HG03045 (cell line): ENCODE data around the gene LMF1.

Experiments
- ATAC-seq: cut with Tn5 transposase; IDR thresholded peaks from one replicate; pipeline ENCODE4 v1.9.1; 2021; ENCODE audit warnings: mild to moderate bottlenecking, moderate library complexity; ENCODE audit not compliant: unreplicated experiment

Gene LMF1

DNA sequence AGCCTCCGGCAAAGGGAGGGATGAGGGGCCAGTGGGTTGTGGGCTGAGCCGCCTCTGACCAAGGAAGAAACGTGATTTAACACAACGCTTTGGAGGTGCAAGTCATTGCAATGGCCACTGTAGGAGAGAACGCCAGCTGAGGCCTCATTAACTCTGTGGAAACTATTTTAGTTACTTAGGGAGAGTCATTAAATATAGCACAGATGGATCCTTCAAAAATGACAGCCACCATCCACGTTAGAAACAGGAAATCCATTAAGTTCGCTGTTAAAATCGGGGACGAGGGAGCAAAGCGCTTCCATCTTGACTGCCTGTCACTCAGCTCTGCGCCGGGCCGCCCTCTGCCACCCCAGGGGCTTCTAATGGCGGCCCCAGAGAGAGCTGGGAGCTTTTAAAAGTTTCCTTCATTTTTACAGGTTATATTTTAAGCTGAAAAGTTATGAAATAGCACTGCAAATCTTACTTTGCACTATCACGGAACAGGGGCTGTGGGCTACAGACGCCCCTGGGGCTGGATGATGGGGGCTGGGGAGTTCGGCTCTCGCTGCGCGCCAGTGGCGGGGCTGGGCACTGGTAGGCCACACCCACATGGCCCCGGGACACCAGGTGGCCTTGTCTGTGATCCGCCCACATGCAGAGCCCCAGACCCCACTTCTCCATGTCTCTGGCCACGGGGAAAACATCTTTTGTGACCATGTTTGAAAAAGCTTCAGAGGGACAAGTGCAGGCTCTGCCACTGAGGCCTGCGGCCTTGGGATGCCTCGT lies 54.6 kb downstream of the LMF1 start:
- ATAC-seq, result no peak

DNA sequence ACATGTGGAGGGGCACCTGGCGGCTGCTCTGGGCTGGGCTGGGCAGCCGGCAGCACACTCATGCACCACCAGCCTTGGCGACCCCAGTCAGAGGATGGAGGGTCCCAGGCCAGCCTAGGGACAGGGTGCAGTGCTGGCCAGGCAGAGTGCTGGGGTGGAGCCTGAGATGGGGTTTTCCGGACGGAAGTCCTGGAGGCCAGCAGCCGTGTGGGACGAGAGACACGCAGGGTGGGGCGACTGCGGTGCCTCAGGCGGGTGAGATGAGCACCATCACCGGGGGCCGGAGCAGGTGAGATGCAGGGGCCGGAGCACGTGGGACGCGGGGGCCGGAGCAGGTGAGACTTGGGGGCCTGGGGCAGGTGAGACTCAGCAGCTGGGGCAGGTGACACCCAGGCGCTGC lies 55.2 kb downstream of the LMF1 start:
- ATAC-seq, result no peak

DNA sequence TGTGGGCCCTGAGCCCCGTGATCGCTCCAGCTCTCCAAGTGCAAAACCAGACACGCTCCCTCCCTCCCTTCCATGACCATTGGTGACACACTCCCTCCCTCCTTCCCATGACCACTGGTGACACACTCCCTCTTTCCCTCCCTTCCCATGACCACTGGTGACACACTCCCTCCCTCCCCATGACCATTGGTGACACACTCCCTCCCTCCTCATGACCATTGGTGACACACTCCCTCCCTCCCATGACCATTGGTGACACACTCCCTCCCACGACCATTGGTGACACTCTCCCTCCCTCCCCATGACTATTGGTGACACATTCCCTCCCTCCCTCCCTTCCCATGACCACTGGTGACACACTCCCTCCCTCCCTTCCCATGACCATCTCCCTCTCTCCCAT lies 56.3 kb downstream of the LMF1 start:
- no peak for ATAC-seq

DNA sequence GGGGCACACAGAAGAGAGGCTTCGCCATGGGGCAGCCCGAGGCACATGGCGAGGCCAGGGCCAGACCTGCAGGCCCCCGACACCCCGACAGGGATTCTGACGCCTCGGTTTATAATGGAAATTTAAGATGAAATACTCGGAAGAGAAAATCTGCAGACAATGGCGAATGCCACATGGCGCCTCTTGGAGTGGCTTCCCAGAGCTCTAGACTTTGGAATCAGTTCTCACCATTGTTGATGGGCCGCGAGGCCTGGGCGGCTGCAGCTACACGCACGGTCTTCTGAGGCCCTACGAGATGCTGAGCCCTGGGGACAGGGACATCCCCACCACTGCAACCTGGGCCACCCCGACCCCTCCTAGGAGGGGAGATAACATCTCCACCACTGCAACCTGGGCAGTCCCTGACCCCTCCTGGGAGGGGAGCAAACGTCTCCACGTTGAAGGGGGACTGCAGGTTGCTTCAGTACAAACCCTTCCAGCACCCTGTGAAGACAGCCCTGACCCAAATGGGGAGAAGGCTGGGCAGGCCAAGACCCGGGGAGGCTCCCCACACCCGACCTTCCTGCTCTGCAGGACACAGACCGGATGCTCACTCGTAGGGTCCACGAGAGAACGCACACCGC lies 56.9 kb downstream of the LMF1 start:
- no peak for ATAC-seq

DNA sequence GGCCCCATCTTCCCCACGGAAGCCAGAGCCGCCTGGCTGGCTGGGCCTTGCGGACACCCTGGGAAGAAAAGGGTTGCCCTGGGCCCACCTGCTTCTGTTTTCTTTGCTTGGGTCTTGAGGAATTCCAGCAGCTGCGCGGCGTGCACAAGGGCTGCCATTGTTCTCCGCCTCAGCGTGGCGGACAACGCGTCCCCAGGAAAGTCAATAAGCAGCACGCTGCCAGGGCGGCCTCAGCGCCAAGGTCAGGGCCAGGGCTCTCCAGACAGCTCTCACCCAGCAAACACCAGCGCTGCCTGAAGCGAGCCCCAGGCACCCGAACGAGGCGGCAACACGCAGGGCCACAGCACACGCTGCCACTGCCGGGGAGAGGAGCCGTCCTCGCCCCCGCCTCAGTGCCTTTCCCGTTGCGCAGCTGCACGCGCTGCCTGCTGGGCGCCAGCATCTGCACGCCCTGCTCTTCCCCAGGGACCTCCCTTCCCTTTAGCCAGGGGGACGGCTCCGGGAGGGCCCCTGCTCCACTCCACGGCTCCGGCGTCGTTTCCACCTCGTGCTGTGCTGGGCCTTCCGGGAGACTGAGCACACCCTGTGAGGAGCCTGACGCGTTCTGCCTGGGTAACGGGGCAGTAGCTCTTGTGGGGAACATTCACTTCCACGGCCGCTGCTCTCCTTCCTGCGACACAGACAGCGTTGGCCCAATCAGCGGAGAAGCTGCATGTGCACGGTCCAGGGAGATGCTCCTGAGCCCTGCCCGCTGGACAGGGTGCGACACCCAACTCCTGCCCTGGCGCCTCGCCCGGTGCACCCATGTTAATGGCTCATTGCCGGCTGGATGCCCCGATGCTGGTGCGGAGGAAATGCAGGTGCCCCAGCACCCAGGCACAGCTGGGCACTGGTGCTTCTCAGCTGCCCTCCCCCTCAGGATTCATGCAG lies 57.8 kb downstream of the LMF1 start:
- ATAC-seq, result no peak

DNA sequence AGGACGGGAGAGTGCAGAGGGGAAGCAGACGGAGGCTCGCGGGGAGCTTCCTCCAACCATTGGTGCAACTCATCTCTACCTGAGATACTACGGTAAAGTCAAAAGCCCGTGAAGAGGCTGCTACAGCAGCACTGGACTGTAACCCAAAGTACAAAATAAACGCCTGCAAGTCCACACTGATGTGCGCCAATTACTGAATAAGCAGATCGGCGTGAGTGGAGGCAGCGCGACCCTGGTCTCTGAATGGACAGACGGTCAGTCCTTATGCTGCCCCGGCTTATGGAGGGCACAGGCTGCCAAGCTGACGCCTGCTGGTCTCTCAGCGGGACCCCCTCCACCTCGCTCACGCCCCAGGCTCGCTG lies 58.5 kb downstream of the LMF1 start:
- ATAC-seq, result no peak

DNA sequence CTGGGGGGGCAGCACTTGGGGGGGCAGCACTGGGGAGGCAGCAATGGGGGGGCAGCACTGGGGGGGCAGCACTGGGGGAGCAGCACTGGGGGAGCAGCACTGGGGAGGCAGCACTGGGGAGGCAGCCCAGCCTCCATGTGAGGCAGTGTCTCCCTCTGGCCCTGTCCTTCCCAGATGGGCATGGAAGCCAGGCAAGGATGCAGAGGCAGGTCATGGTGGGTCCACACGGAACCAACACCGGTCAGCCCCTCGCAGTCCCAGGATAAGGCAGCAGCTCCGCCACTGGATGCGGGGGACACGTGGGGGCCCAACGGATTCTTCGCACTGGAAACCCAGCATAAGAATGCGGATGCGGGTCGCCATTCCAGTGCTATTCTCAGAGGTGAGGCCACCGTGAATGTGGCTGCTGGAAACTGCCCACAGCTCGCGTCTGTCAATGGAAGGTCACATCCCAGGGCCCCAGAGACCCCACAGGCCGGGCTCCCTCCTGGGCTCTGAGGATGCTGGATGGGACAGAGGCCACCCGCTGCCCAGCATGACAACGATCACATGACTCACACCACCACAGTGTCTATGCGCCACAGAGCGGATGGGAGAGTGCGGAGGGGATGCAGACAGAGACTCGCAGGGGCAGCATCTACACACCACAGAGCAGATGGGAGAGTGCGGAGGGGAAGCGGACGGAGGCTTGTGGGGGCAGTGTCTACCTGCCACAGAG lies 59.0 kb downstream of the LMF1 start:
- no peak for ATAC-seq

DNA sequence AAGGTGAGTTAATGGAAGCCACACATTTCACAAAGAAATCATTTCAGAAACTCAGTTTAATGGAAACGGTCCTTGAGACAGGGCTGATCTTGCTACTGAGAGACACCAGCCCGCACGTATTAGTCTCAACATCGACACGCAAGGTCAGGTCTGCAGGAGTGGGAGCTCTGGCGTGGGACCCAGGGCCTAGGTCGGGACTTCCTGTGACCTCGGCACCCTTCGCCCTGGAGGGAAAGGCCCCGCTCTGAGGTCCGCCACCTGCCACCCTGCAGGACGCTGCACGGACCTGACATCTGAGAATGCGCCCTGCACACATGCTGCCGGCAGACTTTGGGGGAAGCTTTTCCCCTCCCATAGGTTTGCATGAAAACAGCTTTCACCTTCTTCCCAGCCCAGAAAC lies 59.7 kb downstream of the LMF1 start:
- ATAC-seq, result no peak

DNA sequence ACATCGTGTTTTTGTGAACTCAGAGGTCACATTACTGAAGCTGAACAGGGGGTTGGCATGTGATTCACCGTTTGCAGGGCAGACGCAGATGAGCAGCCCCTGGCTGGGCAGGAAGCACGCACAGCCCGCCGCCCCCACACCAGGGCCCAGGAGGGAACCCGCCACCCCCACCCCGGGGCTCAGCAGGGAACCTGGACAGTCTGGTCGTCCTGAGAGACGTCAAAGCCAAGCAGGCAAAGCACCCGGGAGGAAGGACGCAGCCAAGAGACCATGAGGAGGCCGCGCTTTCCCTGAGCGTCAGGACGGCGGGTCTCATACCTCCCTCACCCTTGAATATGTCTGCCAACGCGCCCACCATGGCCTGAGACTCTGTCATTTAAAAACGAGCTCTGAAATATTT lies 60.6 kb downstream of the LMF1 start:
- ATAC-seq, result no peak

DNA sequence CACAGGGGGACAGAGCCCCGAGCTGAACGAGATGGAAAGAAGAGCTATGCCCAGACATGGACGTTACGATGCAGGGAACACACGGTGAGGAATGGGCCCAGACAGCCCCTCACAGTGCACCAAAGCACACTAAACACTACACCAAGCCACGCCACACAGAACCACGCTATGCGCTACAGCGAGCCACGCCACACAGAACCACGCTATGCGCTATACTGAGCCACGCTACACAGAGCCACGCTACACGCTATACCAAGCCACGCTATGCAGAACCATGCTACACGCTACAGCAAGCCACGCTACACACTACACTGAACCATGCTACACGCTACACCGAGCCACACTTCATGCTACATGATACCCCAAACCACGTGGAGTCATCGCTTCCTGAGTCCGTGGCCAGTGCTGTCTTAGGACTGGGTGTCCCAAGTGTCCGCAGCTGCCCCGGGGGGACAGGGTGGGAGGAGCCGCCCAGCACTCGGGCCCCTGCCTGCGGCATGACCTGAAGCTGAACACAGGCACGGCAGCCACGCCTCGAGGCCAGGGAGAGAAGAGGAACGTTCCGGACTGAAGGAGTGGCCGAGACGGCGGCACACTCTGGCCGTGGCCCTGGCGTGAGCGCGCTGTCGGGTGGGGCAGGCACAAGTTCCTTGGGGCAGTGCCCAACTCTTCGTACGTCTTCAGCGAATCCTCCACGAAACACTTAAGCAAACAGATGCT lies 61.3 kb downstream of the LMF1 start:
- ATAC-seq, result no peak

DNA sequence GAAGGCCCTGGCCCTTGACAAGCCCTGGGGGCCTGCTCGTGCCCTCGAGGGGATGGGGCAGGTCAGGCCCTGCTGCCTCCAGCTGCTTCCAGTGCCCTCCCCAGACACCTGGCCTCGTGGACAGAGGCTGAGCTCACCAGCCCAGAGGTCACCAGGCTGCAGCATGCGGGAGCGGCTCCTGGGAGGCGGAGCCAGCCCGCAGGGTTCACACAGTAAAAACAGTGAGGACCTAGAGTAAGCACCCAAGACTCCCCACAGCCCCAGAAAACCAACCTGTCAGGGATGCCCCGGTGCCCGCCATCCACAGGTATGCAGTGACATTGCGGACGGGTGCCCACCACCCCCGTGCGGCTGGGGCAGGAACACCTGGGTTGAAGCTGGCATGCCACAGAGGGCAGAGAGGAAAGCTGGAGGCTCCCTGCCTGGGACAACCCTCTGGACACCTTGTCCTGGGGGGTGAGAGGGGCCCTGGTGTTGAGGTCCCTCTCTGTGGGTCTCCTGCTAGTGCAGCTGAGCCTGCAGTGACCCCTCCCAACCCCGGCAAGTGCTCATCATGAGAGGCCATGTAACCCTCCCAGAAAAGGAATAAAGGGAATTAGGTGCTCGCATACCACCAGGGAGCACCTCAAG lies 62.1 kb downstream of the LMF1 start:
- no peak for ATAC-seq

DNA sequence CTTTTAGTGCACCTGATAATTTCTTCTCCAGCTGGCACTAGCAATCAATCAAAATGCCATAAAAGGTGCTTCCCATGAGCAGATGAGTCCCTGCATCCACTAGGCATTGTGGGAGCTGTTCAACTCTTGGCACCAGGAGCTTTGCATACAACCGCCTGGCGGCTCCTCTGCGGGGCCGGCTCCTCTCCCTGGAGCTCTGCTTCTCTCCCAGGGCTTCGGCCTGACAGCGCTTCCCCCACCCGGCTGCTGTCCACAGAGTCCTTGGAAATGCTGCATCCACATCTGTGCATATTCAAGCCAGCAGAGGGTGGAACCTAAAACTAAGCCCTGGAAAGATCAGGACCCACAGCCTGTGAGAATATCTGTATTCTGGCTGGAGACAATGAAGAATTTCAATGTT lies 62.9 kb downstream of the LMF1 start:
- ATAC-seq, result no peak

DNA sequence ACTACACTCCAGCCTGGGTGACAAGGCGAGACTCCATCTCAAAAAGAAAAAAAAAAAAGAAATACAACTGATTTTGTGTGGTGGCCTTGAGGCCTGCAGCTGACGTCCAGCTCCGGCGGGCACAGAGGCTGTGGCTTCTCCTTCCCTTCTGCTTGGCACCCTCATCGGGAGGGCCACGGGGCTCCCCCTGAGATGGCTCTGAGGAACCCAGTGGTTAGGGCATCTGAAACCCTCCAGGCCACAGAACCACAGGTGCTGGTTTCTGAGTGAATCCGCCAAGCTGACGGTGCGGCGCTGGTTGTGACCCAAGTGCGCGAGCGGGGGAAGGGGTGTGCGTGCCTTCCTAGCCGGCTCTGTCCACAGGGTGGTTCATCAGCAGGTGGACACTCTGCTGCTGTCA lies 63.4 kb downstream of the LMF1 start:
- ATAC-seq, result no peak

DNA sequence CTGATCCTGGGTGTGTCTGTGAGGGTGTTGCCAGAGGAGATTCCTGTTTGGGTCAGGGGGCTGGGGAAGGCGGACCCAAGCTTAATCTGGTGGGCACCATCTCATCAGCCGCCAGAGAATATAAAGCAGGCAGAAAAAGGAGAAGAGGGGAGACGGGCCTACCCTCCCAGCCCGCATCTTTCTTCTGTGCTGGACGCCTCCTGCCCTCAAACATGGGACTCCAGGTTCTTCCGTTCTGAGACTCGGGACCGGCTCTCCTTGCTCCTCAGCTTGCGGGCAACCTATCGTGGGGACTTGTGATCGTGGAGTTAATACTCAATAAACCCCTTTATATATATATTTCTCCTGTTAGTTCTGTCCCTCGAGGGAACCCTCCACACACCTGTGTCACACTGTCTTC lies 64.5 kb downstream of the LMF1 start:
- ATAC-seq, result no peak

DNA sequence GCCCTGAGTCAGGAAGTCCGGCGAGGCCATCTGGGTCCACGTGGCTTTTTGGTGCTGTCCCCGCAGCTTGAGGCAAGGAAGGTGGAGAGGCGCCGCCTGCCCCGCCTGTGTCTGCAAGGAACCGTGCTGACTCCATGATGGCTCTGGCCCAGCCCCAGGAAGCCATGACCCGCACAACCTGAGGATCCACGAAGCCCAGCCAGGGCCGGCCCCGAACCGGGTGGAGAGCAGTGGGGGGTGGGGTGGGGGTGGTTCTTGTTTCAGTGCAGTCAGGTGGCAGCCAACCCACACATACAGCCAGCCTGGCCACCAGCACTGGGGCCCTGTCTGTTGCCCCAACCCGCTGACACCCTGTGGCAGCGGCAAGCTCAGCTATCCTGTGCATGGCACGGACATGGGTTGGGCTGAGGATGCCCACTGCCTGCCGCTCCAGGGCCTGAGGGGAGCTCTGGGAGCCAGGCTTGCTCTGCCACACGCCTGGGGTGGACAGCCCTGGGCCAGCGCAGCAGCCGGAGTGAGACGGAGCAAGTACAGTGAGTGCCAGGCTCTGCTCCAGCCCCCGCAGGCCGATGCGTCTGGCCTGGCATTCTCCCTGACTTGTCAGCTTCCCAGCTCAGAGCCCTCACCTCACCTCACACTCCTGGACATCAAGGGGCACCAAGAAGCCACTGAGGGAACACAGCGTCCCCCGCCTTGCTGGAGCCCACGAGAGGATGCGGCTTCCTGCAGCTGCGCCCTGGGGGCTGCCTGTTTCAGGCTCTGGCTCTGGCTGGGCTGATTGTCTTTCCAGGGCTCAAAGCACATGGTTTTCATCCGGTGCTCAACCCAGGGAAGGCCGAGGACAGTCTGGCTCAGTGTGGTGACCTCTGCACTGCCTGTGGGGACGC lies 68.8 kb downstream of the LMF1 start:
- ATAC-seq, result no peak

DNA sequence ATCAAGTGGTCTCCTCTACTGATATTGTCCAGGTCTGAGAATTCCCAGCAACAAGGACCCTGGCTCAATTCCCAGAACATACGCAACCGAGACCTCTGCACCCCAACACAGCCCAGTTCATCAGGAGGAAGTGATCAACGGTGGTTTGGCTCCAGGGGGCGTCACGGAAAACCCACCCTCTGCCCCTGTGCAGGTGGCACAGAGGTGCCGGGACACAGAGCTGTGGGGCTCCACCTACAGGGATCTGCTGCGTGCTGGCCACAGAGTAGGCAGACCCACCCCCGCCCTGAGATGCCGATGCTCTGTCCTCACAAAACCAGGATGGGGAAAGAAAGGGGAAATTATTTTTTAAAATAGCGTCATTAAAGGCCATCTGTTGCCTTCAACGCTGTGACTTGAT lies 69.6 kb downstream of the LMF1 start:
- no peak for ATAC-seq

DNA sequence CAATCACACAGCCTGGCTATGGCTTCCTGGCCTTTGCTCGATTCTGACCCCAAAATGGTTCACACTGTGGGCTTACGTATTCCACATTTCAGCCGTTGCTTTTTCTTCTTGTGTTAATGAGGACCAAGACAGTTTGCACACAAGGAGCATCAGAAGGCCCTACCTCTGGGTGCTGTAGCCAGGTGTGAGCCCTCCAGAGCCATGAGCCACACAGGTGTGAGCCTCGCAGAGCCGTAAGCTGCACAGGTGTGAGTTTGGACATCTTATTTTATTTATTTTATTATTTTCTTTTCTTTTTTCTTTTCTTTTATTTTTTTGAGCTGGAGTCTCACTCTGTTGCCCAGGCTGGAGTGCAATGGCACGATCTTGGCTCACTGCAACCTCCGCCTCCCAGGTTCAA lies 70.6 kb downstream of the LMF1 start:
- ATAC-seq, result no peak

DNA sequence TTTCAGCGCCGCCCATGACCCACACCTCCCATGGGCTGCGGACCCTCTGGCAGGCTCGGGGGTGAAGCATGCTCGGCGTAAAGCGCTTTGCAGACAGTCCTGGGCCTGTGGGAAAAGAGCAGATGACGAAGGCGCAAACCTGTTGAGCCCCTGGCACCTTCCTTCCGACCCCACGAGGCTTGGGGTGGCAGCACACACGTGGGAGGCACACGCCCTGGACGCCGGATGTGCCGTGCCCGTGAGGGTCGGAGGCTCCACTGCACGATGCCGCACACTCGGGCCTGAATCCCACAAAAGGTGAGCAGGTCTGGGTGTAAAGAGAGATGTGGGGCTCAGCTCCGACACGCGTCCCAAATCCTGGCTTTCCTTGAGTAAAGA lies 71.1 kb downstream of the LMF1 start:
- ATAC-seq, result no peak
